Adrenal gland (tissue), 12 donors: ENCODE measurements around the gene RNF8. TPM values are rescaled to one million over a fixed set of nuclear protein-coding genes. Genes with fewer than 3 reads are reported as not detected.

Experiments
- DNase-seq, 7 donors: peaks; one replicate each; pipeline ENCODE4 v3.0.0-alpha.2; 2019 to 2020
- H3K27ac ChIP-seq, 5 donors: fragments of 200-600 bp; sonication (generic) in 4 of 5; 1 replicate in 3 of 5; 2 replicates in 2 of 5; pipeline versions ENCODE4 v1.5.1 to v1.8.0; 2016 to 2020; ENCODE audit warnings: mild to moderate bottlenecking in 1 of 5
- H3K27me3 ChIP-seq: fragments of 200-600 bp; 2 replicates; pipeline ENCODE4 v1.8.0; 2021
- H3K36me3 ChIP-seq, 2 donors: fragments of 200-600 bp; replicated peaks in 1 of 2; 1 replicate in 1 of 2; 2 replicates in 1 of 2; pipeline versions ENCODE4 v1.5.1 to v1.8.0; 2018 to 2022
- H3K4me1 ChIP-seq, 2 donors: fragments of 200-600 bp; replicated peaks in 1 of 2; 1 replicate in 1 of 2; 2 replicates in 1 of 2; pipeline versions ENCODE4 v1.5.1 to v1.8.0; 2018 to 2021
- H3K4me3 ChIP-seq, 4 donors: fragments of 200-600 bp; sonication (generic) in 3 of 4; one replicate each; pipeline ENCODE4 v1.5.1; 2016 to 2018
- H3K9me3 ChIP-seq, 3 donors: fragments of 200-600 bp; sonication (generic) in 1 of 3; replicated peaks in 1 of 3; 1 replicate in 2 of 3; 2 replicates in 1 of 3; pipeline versions ENCODE4 v1.5.1 to v1.8.0; 2016 to 2021
- POLR2A ChIP-seq, 2 donors: fragments of 450-650 bp; IDR thresholded peaks; one replicate each; pipeline ENCODE4 v1.6.1; 2017; ENCODE audit warnings: antibody characterized with exemption in 2 of 2, mild to moderate bottlenecking in 2 of 2, moderate library complexity in 1 of 2
- WGBS, 4 donors: extraction: QIAGEN DNeasy Blood & Tissue Kit in 2 of 4; methylation state at CpG; one replicate each; pipeline versions ENCODE4 v1.1.5 to v1.1.7; 2013 to 2017; 5-methylcytosine and 5-hydroxymethylcytosine counted together
- intact Hi-C, 2 donors: fragments of 100-400 bp; cut with DNase I; formaldehyde crosslinking; loops; one replicate each; pipeline versions ENCODE4 v1.14.1 to v1.15.0; 2022 to 2023
- polyA plus RNA-seq, 3 donors: library from polyadenylated mRNA; stranded (reverse); fragments of 200-250 nt in 2 of 3; fragments of 350-450 nt in 1 of 3; fragmentation: Illumina TruSeq in 1 of 3; extraction: RNeasy Lipid Tissue Mini Kit (QIAGEN cat#74804) in 1 of 3; gene quantifications; one replicate each; pipeline ENCODE4 v1.2.3, GENCODE V29; 2013 to 2014
- total RNA-seq, 9 donors: library from RNA; depleted of rRNA in 4 of 9; stranded (reverse); fragments of >200 nt in 4 of 9; fragments of 120-200 nt in 1 of 9; fragmentation: NEBNext Ultra II Directional in 1 of 9; extraction: Animal tissue kit (Norgen Biotek cat#: 25700) in 1 of 9; gene quantifications; one replicate each; pipeline versions ENCODE4 v1.1.0 to v1.2.4, GENCODE V29; 2013 to 2023
- TF ChIP-seq, protein P1 (sequence below), 6 experiments: fragments of 450-650 bp in 4 of 6; fragments of 200-600 bp in 2 of 6; sonication (generic) in 1 of 6; IDR thresholded peaks; 1 replicate in 5 of 6; 2 replicates in 1 of 6; pipeline versions ENCODE4 v1.5.1 to v1.8.0; 2016 to 2021; ENCODE audit warnings: antibody characterized with exemption in 6 of 6, mild to moderate bottlenecking in 2 of 6, moderate library complexity in 1 of 6
- donor health status: healthy with polysubstance abuse.
- donor health status: Bipolar disorder and iron deficiency.
- donor health status: DM: yes; HTN: yes; CAD: no.
- donor health status: DM: no; HTN: no; CAD: no.
- donor health status: DM: no; HTN: no; CAD: no.
- donor health status: DM: yes; HTN: yes; CAD: no.

RNF8 gene
- total and polyA plus RNA-seq, 12 donors: 13.1 to 54.6 (median 20.6) TPM

DNA sequence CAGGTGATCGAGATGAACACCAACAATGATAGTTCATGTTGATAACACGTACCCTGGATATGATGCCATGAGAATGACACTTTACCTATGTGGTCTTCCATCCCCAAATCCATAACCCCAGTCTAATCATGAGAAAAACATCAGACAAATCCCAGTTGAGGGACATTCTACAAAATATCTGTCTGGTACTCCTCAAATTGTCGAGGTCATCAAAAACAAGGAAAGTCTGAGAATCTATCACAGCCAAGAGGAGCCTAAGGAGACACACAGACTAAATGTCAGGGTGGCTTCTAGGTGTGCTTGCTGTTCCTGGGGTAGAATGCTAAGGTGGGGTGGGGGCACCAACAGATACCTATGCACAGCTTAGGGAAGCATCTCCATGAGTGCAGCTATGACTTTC, 2.8 kb upstream of the RNF8 start:
- Histone ChIP-seq H3K4me1 (peaks cover 4 to 14% of the 10 kb centered on the region in 2 donors), H3K27me3 (no peaks in the 10 kb centered on the region), H3K36me3 (no peaks in the 10 kb centered on the region), H3K4me3 (no peak overlapping the region), H3K27ac (no peak overlapping the region), H3K9me3 (no peaks in the 10 kb centered on the region)
- TF ChIP-seq POLR2A (IDR thresholded peaks at IDR 0.05): no peak
- TF ChIP-seq, protein P1, sequence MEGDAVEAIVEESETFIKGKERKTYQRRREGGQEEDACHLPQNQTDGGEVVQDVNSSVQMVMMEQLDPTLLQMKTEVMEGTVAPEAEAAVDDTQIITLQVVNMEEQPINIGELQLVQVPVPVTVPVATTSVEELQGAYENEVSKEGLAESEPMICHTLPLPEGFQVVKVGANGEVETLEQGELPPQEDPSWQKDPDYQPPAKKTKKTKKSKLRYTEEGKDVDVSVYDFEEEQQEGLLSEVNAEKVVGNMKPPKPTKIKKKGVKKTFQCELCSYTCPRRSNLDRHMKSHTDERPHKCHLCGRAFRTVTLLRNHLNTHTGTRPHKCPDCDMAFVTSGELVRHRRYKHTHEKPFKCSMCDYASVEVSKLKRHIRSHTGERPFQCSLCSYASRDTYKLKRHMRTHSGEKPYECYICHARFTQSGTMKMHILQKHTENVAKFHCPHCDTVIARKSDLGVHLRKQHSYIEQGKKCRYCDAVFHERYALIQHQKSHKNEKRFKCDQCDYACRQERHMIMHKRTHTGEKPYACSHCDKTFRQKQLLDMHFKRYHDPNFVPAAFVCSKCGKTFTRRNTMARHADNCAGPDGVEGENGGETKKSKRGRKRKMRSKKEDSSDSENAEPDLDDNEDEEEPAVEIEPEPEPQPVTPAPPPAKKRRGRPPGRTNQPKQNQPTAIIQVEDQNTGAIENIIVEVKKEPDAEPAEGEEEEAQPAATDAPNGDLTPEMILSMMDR (IDR thresholded peaks at IDR 0.05): no peak
- intact Hi-C loops: no loop called here
- no peak for DNase-seq
- WGBS, 4 donors: 85 to 87% (median 86%) methylated on average over 3 of the region's 3 CpGs

DNA sequence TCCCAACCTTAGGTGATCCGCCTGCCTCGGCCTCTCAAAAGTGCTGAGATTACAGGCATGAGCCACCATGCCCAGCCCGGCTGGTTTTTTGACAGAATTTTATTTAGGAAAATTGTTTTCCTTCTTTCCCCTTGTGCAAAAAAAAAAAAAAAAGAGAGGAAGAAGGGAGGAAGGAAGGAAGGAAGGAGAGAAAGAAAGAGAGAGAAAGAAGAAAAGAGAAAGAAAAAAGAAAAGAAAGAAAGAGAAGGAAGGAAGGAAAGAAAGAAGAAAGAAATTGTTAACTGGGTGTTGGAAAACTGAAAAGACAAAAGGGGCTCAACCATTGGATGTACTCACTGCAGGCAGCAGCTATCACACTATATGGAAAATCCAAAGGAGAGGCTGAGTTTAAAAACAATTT, 1.4 kb upstream of the RNF8 start:
- Histone ChIP-seq H3K27ac (no peak overlapping the region), H3K4me3 (no peak overlapping the region), H3K36me3 (no peaks in the 10 kb centered on the region), H3K4me1 (peaks cover 4 to 22% of the 10 kb centered on the region in 2 donors), H3K9me3 (no peaks in the 10 kb centered on the region), H3K27me3 (no peaks in the 10 kb centered on the region)
- TF ChIP-seq, protein P1 (IDR thresholded peaks at IDR 0.05): no peak
- TF ChIP-seq POLR2A (IDR thresholded peaks at IDR 0.05): no peak
- DNase-seq: no peak
- 89 to 94% (median 90%) methylated on average over 3 of the region's 3 CpGs for WGBS, 4 donors
- intact Hi-C loops: no loop called here

DNA sequence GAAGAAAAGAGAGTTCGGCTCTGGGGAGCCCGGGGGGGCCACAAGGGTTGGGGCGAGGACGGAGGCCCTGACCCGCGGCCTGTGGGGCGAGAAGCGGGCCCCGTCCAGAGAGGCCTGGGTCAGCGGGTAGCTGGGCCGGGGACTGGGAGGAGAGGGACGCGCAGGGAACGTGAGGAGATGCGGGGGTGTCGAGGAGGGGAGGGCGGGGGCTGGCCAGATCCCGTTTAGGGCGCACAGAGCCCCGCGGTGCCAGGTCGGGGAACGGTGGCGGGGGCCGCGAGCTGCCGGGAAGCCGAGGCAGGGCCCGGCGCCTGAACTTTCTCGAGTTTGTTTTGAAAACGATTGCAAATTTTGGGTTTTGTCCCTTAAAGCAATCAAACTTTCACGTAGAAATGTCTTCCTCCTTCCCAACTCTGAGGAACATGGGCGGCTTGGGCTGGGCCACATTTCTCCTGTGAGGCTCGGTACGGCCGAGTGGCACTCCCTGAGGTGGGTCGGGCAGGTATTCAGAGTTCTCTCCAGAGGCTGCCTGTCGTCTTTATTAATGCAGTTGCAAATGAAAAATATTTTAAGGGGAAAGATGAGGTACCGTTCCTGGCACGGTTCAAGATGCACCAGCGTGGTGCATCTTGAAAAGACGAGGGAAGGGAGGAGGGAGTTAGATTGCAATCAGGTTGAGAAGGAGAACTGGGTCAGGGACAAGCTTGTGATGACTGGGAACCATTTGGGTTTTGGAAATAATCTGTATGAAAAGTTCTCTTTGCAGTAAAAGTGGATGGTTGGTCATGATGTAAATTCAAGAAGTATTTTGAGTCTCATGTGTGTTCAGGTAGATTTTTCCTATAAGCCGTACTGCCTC, 972 bp downstream of the RNF8 start:
- TF ChIP-seq, protein P1 (IDR thresholded peaks at IDR 0.05): no peak
- TF ChIP-seq POLR2A (IDR thresholded peaks at IDR 0.05): no peak
- no peaks in the 10 kb centered on the region for H3K36me3 ChIP-seq
- no peaks in the 10 kb centered on the region for H3K27me3 ChIP-seq
- H3K27ac ChIP-seq: peak overlapping the region in 4 of 5 donors; percentile 43 to 78 (median 60)
- 4 to 6% (median 4%) methylated on average over 17 to 44 of the region's 44 CpGs for WGBS, 4 donors
- H3K9me3 ChIP-seq: no peaks in the 10 kb centered on the region
- H3K4me1 ChIP-seq: peaks cover 4 to 24% of the 10 kb centered on the region in 2 donors
- H3K4me3 ChIP-seq: peak overlapping the region; percentile 38 to 79 (median 64)
- intact Hi-C loops: no loop called here
- peak in 5 of 7 donors; percentile 23 to 45 (median 31) for DNase-seq

DNA sequence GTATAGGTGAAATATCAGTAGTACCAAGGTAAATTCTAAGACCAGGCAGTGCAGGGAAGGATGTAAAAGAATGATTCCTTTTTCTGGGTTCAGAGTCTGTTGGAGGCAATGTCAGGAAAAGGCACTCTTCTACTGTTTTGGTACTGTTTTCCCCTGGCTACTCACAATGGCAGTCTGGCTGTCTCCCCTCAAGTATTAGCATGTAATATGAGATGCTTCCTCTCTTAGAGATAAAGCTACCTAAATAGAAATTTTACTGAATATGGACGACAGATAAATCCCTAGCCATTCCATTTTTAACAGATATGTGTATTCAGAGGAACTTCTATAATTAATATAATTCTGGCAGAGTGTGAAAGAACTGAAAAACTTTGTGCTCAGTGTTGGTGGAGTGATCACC, 3.5 kb downstream of the RNF8 start:
- TF ChIP-seq POLR2A (IDR thresholded peaks at IDR 0.05): no peak
- TF ChIP-seq, protein P1 (IDR thresholded peaks at IDR 0.05): no peak
- no peak overlapping the region for H3K27ac ChIP-seq
- H3K27me3 ChIP-seq: no peaks in the 10 kb centered on the region
- intact Hi-C loops: no loop called here
- H3K9me3 ChIP-seq: no peaks in the 10 kb centered on the region
- H3K4me3 ChIP-seq: no peak overlapping the region
- peaks cover 4 to 28% of the 10 kb centered on the region in 2 donors for H3K4me1 ChIP-seq
- 30 to 42% (median 34%) methylated on average over 1 of the region's 1 CpG for WGBS, 4 donors
- DNase-seq: no peak
- H3K36me3 ChIP-seq: peaks cover 0 to 17% of the 10 kb centered on the region in 2 donors
